PFSK-1 (cell line): ENCODE results near the gene MAML2.

Source experiments
- FOXP2 ChIP-seq: optimal IDR thresholded peaks from 2 replicates; pipeline ENCODE3; 2011; ENCODE audit warnings: borderline replicate concordance, control low read depth, inconsistent platforms; ENCODE audit not compliant: insufficient read depth; ENCODE audit errors: extremely low read length, extremely low read depth
- POLR2AphosphoS5 ChIP-seq: IDR thresholded peaks from 2 replicates; pipeline ENCODE4 v1.6.1; 2012; ENCODE audit warnings: low read depth, mild to moderate bottlenecking, control low read depth, low read length, moderate library complexity
- TAF1 ChIP-seq: IDR thresholded peaks from 2 replicates; pipeline ENCODE4 v1.6.1; 2012; ENCODE audit warnings: low read length, control low read depth, borderline replicate concordance; ENCODE audit not compliant: insufficient read depth

GRCh38 chr11:96309643-96310017 is 33.4 kb downstream of the MAML2 start:
- TF ChIP-seq TAF1, result no peak
- no peak for TF ChIP-seq POLR2AphosphoS5
- TF ChIP-seq FOXP2, result no peak
